Caco-2 (cell line): Measurements from ENCODE around the gene NSG1. TPM values are rescaled to one million over a fixed set of nuclear protein-coding genes. Genes with fewer than 3 reads are reported as not detected.

Source experiments
- BruUV-seq: library from RNA; stranded (reverse); fragments of 400-500 nt; replicated peaks from 2 replicates; lab custom pipeline; 2021; lab: Mats Ljungman, UMichigan
- CTCF ChIA-PET: fragments of 300-600 bp; sonication (Branson Sonifier 250); formaldehyde crosslinking; loops from one replicate; lab custom pipeline; 2022; ENCODE audit warnings: antibody characterized with exemption; lab: Charles Lee
- POLR2A ChIA-PET: fragments of 300-600 bp; sonication (Branson Sonifier 250); formaldehyde crosslinking; loops from one replicate; lab custom pipeline; 2022; ENCODE audit warnings: antibody characterized with exemption; lab: Charles Lee
- DNase-seq, 2 experiments: peaks; one replicate each; pipeline versions ENCODE4 v3.0.0 to v3.0.0-alpha.2; 2020 to 2022
- H3K27me3 ChIP-seq: replicated peaks from 2 replicates; pipeline ENCODE4 v1.6.0; 2011; ENCODE audit warnings: low read length; ENCODE audit not compliant: control insufficient read depth, insufficient read depth
- H3K36me3 ChIP-seq: 2 replicates; pipeline ENCODE4 v1.5.1; 2011; ENCODE audit warnings: low read length; ENCODE audit not compliant: control insufficient read depth, insufficient read depth
- H3K4me1 ChIP-seq: fragments of 250-450 bp; sonication (Bioruptor Pico); 2 replicates; pipeline ENCODE4 v1.5.1; 2020; ENCODE audit warnings: mild to moderate bottlenecking
- H3K4me3 ChIP-seq: 2 replicates; pipeline ENCODE4 v1.5.1; 2011; ENCODE audit warnings: low read depth, mild to moderate bottlenecking, control low read depth, low read length
- H3K9me3 ChIP-seq: fragments of 250-450 bp; sonication (Bioruptor Pico); 2 replicates; pipeline ENCODE4 v1.5.1; 2020; ENCODE audit warnings: mild to moderate bottlenecking, moderate library complexity
- H3K27ac Mint-ChIP-seq: one replicate; pipeline ENCODE4 v1.8.0; 2022; ENCODE audit warnings: mixed read lengths; ENCODE audit not compliant: unreplicated experiment
- H3K27me3 Mint-ChIP-seq: one replicate; pipeline ENCODE4 v1.8.0; 2022; ENCODE audit warnings: mixed read lengths; ENCODE audit not compliant: insufficient read depth, unreplicated experiment
- H3K36me3 Mint-ChIP-seq: one replicate; pipeline ENCODE4 v1.8.0; 2022; ENCODE audit warnings: mild to moderate bottlenecking, mixed read lengths; ENCODE audit not compliant: insufficient read depth, unreplicated experiment
- H3K4me1 Mint-ChIP-seq: one replicate; pipeline ENCODE4 v1.8.0; 2022; ENCODE audit warnings: low read depth, mixed read lengths; ENCODE audit not compliant: unreplicated experiment
- H3K4me3 Mint-ChIP-seq: one replicate; pipeline ENCODE4 v1.8.0; 2022; ENCODE audit warnings: mild to moderate bottlenecking, moderate library complexity, mixed read lengths; ENCODE audit not compliant: unreplicated experiment
- H3K9me3 Mint-ChIP-seq: one replicate; pipeline ENCODE4 v1.8.0; 2022; ENCODE audit warnings: mixed read lengths; ENCODE audit not compliant: unreplicated experiment
- CTCF ChIP-seq, 2 experiments: fragments of 200-600 bp in 1 of 2; IDR thresholded peaks; 1 replicate in 1 of 2; 2 replicates in 1 of 2; pipeline versions ENCODE4 v1.5.1 to v1.8.0; 2011 to 2022; ENCODE audit warnings: antibody characterized with exemption in 1 of 2, control low read depth in 1 of 2, inconsistent platforms in 1 of 2, low read depth in 1 of 2, low read length in 1 of 2, mild to moderate bottlenecking in 1 of 2, moderate library complexity in 1 of 2; ENCODE audit not compliant: insufficient read depth in 1 of 2, severe bottlenecking in 1 of 2, unreplicated experiment in 1 of 2
- intact Hi-C: fragments of 100-400 bp; cut with micrococcal nuclease; formaldehyde crosslinking; loops from one replicate; pipeline ENCODE4 v1.10.0; 2022; ENCODE audit not compliant: unreplicated experiment
- total RNA-seq: library from RNA; stranded (reverse); gene quantifications from 2 replicates; pipeline ENCODE4 v1.2.3, GENCODE V29; 2022

The NSG1 gene
- total RNA-seq, 1 experiment from 2014 or later: 7.2 TPM

GRCh38 chr4:4387531-4388310 is 819 bp downstream of the NSG1 start:
- Mint-ChIP-seq H3K27ac (no peak overlapping the region), H3K27me3 (peaks cover 23% of the 10 kb centered on the region), H3K36me3 (peaks cover 4% of the 10 kb centered on the region), H3K4me1 (no peaks in the 10 kb centered on the region), H3K9me3 (no peaks in the 10 kb centered on the region), H3K4me3 (peak overlapping the region; percentile 60)
- intact Hi-C loops: no loop called here
- ChIA-PET POLR2A (no interaction called here), CTCF (no interaction called here)
- H3K36me3 ChIP-seq: no peaks in the 10 kb centered on the region
- TF ChIP-seq CTCF (IDR thresholded peaks at IDR 0.05; ENCODE audit: insufficient read depth in 1 of 2, low read depth in 1 of 2, low read length in 1 of 2, severe bottlenecking in 1 of 2, unreplicated experiment in 1 of 2): no peak
- peak in 1 of 2 experiments; percentile 23 for DNase-seq
- H3K4me1 ChIP-seq: peaks cover 14% of the 10 kb centered on the region; the same call in 1 of the 2 replicates
- peak overlapping the region; percentile 39; the same call in 1 of the 2 replicates for H3K4me3 ChIP-seq
- no peaks in the 10 kb centered on the region for H3K9me3 ChIP-seq
- H3K27me3 ChIP-seq: no peaks in the 10 kb centered on the region; the same call in 1 of the 2 replicates
- no TSS peak for BruUV-seq

GRCh38 chr4:4388311-4388790 is 1.4 kb downstream of the NSG1 start:
- DNase-seq: no peak
- Mint-ChIP-seq H3K27me3 (peaks cover 23% of the 10 kb centered on the region), H3K27ac (no peak overlapping the region), H3K36me3 (peaks cover 4% of the 10 kb centered on the region), H3K9me3 (no peaks in the 10 kb centered on the region), H3K4me3 (peak overlapping the region; percentile 60), H3K4me1 (no peaks in the 10 kb centered on the region)
- intact Hi-C loops: no loop called here
- no peak for TF ChIP-seq CTCF (IDR thresholded peaks at IDR 0.05; ENCODE audit: insufficient read depth in 1 of 2, low read depth in 1 of 2, low read length in 1 of 2, severe bottlenecking in 1 of 2, unreplicated experiment in 1 of 2)
- no TSS peak for BruUV-seq
- Histone ChIP-seq H3K36me3 (no peaks in the 10 kb centered on the region), H3K4me1 (peaks cover 14% of the 10 kb centered on the region; the same call in 1 of the 2 replicates), H3K27me3 (no peaks in the 10 kb centered on the region; the same call in 1 of the 2 replicates), H3K9me3 (no peaks in the 10 kb centered on the region), H3K4me3 (no peak overlapping the region)
- ChIA-PET CTCF (no interaction called here), POLR2A (no interaction called here)

- no peak overlapping the region for H3K4me3 Mint-ChIP-seq
- no peaks in the 10 kb centered on the region for H3K4me1 Mint-ChIP-seq
- no peak for DNase-seq
- H3K36me3 Mint-ChIP-seq: peaks cover 4% of the 10 kb centered on the region
- CTCF ChIA-PET: no interaction called here
- intact Hi-C loops: no loop called here
- no peak overlapping the region for H3K27ac Mint-ChIP-seq
- Histone ChIP-seq H3K4me3 (no peak overlapping the region), H3K9me3 (no peaks in the 10 kb centered on the region), H3K4me1 (peaks cover 14% of the 10 kb centered on the region; the same call in 1 of the 2 replicates), H3K36me3 (no peaks in the 10 kb centered on the region), H3K27me3 (no peaks in the 10 kb centered on the region; the same call in 1 of the 2 replicates)
- H3K27me3 Mint-ChIP-seq: peaks cover 25% of the 10 kb centered on the region
- TF ChIP-seq CTCF (IDR thresholded peaks at IDR 0.05; ENCODE audit: insufficient read depth in 1 of 2, low read depth in 1 of 2, low read length in 1 of 2, severe bottlenecking in 1 of 2, unreplicated experiment in 1 of 2): no peak
- POLR2A ChIA-PET: no interaction called here
- no TSS peak for BruUV-seq
- no peaks in the 10 kb centered on the region for H3K9me3 Mint-ChIP-seq
Observed at GRCh38 chr4:4388836-4389575, 2.1 kb downstream of the NSG1 start.
